Transverse colon (tissue), 4 donors: ENCODE results near the gene POLD2. TPM values are rescaled to one million over a fixed set of nuclear protein-coding genes. Genes with fewer than 3 reads are reported as not detected.

Experiments used
- DNase-seq: peaks from one replicate; pipeline ENCODE4 v3.0.0-alpha.2; 2019
- H3K27ac ChIP-seq, 4 donors: fragments of 200-600 bp; sonication (generic); 2 replicates each; pipeline ENCODE4 v1.5.1; 2016 to 2018; ENCODE audit warnings: inconsistent platforms in 4 of 4
- H3K27me3 ChIP-seq: fragments of 200-600 bp; sonication (generic); 2 replicates; pipeline ENCODE4 v1.5.1; 2017; ENCODE audit warnings: inconsistent platforms
- H3K36me3 ChIP-seq, 4 donors: fragments of 200-600 bp; sonication (generic); 2 replicates each; pipeline ENCODE4 v1.5.1; 2017 to 2019; ENCODE audit warnings: inconsistent platforms in 4 of 4
- H3K4me1 ChIP-seq, 4 donors: fragments of 200-600 bp; sonication (generic); 2 replicates each; pipeline ENCODE4 v1.5.1; 2017 to 2020; ENCODE audit warnings: inconsistent platforms in 4 of 4
- H3K4me3 ChIP-seq, 4 donors: fragments of 200-600 bp; sonication (generic); 1 replicate in 1 of 4; 2 replicates in 3 of 4; pipeline versions ENCODE4 v1.5.1 to v1.6.1; 2017 to 2019; ENCODE audit warnings: inconsistent platforms in 4 of 4
- H3K9me3 ChIP-seq, 2 donors: fragments of 200-600 bp; sonication (generic); 2 replicates each; pipeline ENCODE4 v1.5.1; 2017 to 2019; ENCODE audit warnings: inconsistent platforms in 2 of 2
- EP300 ChIP-seq: sonication (generic); formaldehyde crosslinking; IDR thresholded peaks from one replicate; pipeline ENCODE4 v1.6.1; 2017; ENCODE audit warnings: antibody characterized with exemption, low read depth
- POLR2A ChIP-seq: fragments of 450-650 bp; IDR thresholded peaks from one replicate; pipeline ENCODE4 v1.6.1; 2016; ENCODE audit warnings: antibody characterized with exemption, mild to moderate bottlenecking, moderate library complexity
- POLR2AphosphoS5 ChIP-seq, 3 donors: sonication (generic); formaldehyde crosslinking; IDR thresholded peaks; one replicate each; pipeline ENCODE4 v1.6.1; 2016; ENCODE audit warnings: antibody characterized with exemption in 3 of 3
- WGBS, 2 donors: methylation state at CpG; one replicate each; pipeline ENCODE4 v1.1.5; 2018; ENCODE audit warnings: low coverage in 1 of 2; 5-methylcytosine and 5-hydroxymethylcytosine counted together
- in situ Hi-C, 4 donors: fragments of 200-750 bp; cut with MboI; loops; one replicate each; pipeline versions ENCODE4 v1.15.0 to v1.15.1; 2017; ENCODE audit warnings: low sequenced_read_pairs in 3 of 4, low pct_ligation_motif_present in 1 of 4, low pct_unique_long_range_greater_than_20kb in 1 of 4
- intact Hi-C: fragments of 100-400 bp; cut with DNase I; formaldehyde crosslinking; loops from one replicate; pipeline ENCODE4 v1.15.1; 2023; ENCODE audit warnings: low total_unique reads
- total RNA-seq, 4 donors: library from RNA; depleted of rRNA; stranded (reverse); fragments of >200 nt; gene quantifications; one replicate each; pipeline ENCODE4 v1.1.0, GENCODE V29; 2016
- TF ChIP-seq, protein P1 (sequence below), 5 experiments: fragments of 200-600 bp in 3 of 5; fragments of 450-650 bp in 2 of 5; sonication (generic) in 3 of 5; IDR thresholded peaks; 1 replicate in 2 of 5; 2 replicates in 3 of 5; pipeline ENCODE4 v1.5.1; 2016 to 2017; ENCODE audit warnings: antibody characterized with exemption in 5 of 5, inconsistent platforms in 3 of 5, mild to moderate bottlenecking in 2 of 5, moderate library complexity in 1 of 5

The POLD2 gene
- total RNA-seq, 4 donors from 2014 or later: 20.1 to 32.7 (median 22.7) TPM

DNA sequence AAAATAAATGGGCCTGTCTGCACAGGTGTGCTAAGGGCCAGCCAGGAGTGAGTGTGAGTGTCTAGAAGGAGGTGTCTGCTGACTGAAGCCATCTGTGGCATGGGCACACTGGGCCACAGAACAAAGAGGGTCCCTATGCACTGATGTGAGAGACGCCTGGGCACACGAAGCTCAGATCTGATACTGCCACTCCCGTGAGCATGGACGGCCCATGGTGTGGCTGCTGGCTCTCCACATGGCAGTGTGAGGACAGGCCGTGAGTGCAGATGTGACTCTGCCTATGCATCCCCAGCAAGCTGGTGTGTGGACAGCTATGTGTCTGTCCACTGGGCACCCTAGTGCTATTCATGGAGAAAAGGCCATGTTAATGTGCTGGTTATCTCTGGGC is 30.6 kb upstream of the POLD2 start:
- DNase-seq: no peak
- TF ChIP-seq EP300 (no peak), POLR2AphosphoS5 (IDR thresholded peaks at IDR 0.05) (no peak), POLR2A (no peak)
- TF ChIP-seq, protein P1, sequence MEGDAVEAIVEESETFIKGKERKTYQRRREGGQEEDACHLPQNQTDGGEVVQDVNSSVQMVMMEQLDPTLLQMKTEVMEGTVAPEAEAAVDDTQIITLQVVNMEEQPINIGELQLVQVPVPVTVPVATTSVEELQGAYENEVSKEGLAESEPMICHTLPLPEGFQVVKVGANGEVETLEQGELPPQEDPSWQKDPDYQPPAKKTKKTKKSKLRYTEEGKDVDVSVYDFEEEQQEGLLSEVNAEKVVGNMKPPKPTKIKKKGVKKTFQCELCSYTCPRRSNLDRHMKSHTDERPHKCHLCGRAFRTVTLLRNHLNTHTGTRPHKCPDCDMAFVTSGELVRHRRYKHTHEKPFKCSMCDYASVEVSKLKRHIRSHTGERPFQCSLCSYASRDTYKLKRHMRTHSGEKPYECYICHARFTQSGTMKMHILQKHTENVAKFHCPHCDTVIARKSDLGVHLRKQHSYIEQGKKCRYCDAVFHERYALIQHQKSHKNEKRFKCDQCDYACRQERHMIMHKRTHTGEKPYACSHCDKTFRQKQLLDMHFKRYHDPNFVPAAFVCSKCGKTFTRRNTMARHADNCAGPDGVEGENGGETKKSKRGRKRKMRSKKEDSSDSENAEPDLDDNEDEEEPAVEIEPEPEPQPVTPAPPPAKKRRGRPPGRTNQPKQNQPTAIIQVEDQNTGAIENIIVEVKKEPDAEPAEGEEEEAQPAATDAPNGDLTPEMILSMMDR (IDR thresholded peaks at IDR 0.05): no peak
- Histone ChIP-seq H3K27me3 (no peaks in the 10 kb centered on the region), H3K4me3 (no peak overlapping the region), H3K9me3 (no peaks in the 10 kb centered on the region), H3K4me1 (no peaks in the 10 kb centered on the region), H3K27ac (no peak overlapping the region), H3K36me3 (no peaks in the 10 kb centered on the region)
- in situ Hi-C loops (no loop called here), intact Hi-C loops (no loop called here)
- WGBS, 2 donors: 94% methylated on average over 5 of the region's 5 CpGs; no CpG with 5 or more reads in 1 of the 2 donors

DNA sequence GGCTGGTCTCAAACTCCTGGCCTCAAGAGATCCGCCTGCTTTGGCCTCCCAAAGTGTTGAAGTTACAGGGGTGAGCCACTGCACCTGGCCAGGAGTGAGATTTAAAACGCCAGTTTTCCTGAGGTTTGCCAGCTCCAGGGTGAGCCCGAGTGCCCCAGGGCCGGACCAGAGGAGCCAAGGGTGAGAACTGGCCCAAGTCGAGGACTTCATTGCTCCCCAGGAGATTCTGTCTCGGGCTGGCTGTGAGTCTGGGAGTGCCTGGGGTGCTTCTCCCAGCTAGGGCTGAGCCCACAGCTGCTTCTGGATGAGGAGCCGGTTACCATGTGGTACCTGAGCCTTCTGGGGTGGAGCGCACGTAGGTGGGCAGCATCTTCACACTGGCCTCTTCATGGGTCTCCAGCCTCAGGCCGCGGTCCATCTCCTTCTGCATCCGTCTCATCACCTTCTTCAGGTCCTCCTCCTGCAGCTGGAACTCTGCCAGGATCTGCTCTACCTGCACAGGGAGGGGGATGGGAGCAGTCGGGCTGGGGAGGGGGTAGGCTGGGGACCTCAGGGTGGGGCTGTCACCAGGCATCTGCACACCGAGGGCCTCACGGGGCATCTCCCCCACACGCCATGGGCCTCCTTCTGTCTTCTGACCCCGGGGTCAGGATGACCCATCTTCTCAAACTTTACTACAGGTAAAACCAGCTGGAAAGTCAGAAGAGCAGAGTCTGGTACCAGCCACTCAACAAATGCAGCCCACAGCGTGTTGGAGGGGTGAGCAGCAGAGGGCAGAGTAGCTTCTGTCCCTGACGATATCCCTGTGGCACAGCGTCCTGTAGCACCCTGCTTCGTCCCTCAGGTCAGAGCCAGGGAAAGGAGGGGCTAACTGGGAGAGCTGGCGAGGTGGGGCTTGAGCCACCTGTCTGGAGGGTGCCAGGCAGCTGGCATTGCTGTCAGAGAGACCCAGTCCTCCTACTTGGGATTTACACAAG is 29.9 kb upstream of the POLD2 start:
- Histone ChIP-seq H3K4me3 (no peak overlapping the region), H3K4me1 (no peaks in the 10 kb centered on the region), H3K27me3 (no peaks in the 10 kb centered on the region), H3K36me3 (no peaks in the 10 kb centered on the region), H3K27ac (no peak overlapping the region), H3K9me3 (no peaks in the 10 kb centered on the region)
- in situ Hi-C loops (no loop called here), intact Hi-C loops (no loop called here)
- TF ChIP-seq, protein P1 (IDR thresholded peaks at IDR 0.05): no peak
- TF ChIP-seq EP300 (no peak), POLR2A (no peak), POLR2AphosphoS5 (IDR thresholded peaks at IDR 0.05) (no peak)
- WGBS, 2 donors: 91% methylated on average over 20 of the region's 22 CpGs; no CpG with 5 or more reads in 1 of the 2 donors
- no peak for DNase-seq

DNA sequence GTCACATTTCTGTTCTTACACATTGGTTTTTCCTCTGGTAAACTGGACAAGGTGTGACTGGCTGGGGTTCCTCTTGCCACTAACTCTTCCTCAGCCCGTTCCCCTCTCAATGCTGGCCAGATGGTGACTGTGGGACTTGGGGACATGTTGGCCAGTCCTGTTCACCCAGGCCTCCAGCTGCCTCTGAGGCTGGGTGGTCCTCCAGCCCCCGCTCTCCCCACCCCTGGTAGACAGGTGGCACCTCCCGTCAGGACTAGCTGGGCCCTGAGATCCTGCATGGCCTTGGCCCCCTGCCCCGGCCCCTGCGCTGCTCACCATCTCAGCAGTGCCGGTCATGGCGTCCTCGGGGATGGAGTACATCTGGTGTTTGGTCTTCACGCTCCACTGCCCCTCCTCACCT is 28.6 kb upstream of the POLD2 start:
- no peak overlapping the region for H3K4me3 ChIP-seq
- no peak for DNase-seq
- intact Hi-C loops: no loop called here

More for the DNA sequence above, 28.6 kb upstream of the POLD2 start:
- H3K9me3 ChIP-seq: no peaks in the 10 kb centered on the region
- H3K36me3 ChIP-seq: no peaks in the 10 kb centered on the region
- H3K27me3 ChIP-seq: no peaks in the 10 kb centered on the region
- TF ChIP-seq EP300: no peak
- TF ChIP-seq, protein P1 (IDR thresholded peaks at IDR 0.05): no peak
- TF ChIP-seq POLR2A: no peak
- no peak for TF ChIP-seq POLR2AphosphoS5 (IDR thresholded peaks at IDR 0.05)
- H3K27ac ChIP-seq: no peak overlapping the region
- no peaks in the 10 kb centered on the region for H3K4me1 ChIP-seq
- WGBS, 2 donors: 96% methylated on average over 9 of the region's 9 CpGs; no CpG with 5 or more reads in 1 of the 2 donors
- in situ Hi-C loops: no loop called here
